Panc1 (cell line): Measurements from ENCODE around the gene CEP290.

Experiments
- TCF7L2 ChIP-seq: IDR thresholded peaks from 2 replicates; pipeline ENCODE4 v1.6.1; 2011; ENCODE audit warnings: mild to moderate bottlenecking, low read depth, low read length, inconsistent platforms
- TF ChIP-seq, protein P1 (sequence below): fragments of 450-650 bp; IDR thresholded peaks from 2 replicates; pipeline ENCODE4 v1.5.1; 2017; ENCODE audit warnings: mild to moderate bottlenecking

DNA sequence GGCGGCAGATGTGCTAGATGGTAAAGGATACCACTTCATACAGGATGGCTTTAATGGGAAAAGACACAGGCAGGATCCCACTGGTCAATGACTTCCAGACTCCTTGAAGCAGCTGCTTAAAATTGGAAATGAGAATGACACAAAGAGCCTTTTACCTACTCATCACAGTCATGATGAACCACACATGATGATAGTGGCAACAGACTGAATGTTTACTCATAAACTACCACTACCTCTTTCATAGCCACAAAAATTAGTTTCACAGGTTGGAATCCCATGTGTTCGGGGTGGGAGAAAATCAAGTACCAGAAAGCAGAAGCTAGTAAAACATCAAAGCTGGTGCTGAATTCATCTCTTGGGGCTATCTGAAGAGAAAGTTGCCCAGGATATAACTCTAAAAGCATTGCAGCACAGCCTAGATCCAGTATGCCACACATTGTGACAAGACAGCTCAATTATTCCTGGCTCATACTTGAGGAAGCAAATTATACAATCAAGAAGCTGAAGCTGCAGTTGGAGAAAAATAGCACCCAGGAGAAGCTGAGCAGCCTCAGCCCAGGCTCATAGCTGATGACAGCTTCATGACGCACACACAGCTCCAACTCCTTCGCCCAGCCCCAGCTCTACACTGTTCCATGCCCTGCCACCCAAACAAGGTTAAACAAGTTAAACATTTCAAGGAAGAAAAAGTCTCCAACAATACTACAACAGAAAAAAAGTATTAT lies 83.7 kb downstream of the CEP290 start:
- TF ChIP-seq, protein P1, sequence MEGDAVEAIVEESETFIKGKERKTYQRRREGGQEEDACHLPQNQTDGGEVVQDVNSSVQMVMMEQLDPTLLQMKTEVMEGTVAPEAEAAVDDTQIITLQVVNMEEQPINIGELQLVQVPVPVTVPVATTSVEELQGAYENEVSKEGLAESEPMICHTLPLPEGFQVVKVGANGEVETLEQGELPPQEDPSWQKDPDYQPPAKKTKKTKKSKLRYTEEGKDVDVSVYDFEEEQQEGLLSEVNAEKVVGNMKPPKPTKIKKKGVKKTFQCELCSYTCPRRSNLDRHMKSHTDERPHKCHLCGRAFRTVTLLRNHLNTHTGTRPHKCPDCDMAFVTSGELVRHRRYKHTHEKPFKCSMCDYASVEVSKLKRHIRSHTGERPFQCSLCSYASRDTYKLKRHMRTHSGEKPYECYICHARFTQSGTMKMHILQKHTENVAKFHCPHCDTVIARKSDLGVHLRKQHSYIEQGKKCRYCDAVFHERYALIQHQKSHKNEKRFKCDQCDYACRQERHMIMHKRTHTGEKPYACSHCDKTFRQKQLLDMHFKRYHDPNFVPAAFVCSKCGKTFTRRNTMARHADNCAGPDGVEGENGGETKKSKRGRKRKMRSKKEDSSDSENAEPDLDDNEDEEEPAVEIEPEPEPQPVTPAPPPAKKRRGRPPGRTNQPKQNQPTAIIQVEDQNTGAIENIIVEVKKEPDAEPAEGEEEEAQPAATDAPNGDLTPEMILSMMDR: no peak
- TF ChIP-seq TCF7L2: no peak
